WTC11 (cell line): ENCODE data around the gene AKAP14. TPM values are rescaled to one million over a fixed set of nuclear protein-coding genes. Genes with fewer than 3 reads are reported as not detected.
A peak's percentile ranks its signal among the peaks of the same experiment; 100 is the strongest.
"Not testable (repeated sequence)": the region's sequence is repeated elsewhere in the genome, so short reads cannot be mapped to it uniquely, and the experiment has no call there.

ENCODE experiments used
- ATAC-seq: fragments of 200-7000 bp; cut with Tn5 transposase; 2 replicates; pipeline ENCODE4 v1.10.0; 2021; ENCODE audit warnings: mild to moderate bottlenecking, moderate library complexity
- CTCF ChIA-PET: fragments of 300-600 bp; sonication (Branson Sonifier 250); formaldehyde crosslinking; loops from one replicate; lab custom pipeline; 2021; ENCODE audit warnings: antibody characterized with exemption; lab: Charles Lee
- POLR2A ChIA-PET: fragments of 350-600 bp; sonication (Branson Sonifier 250); formaldehyde crosslinking; loops from one replicate; lab custom pipeline; 2021; ENCODE audit warnings: antibody characterized with exemption; lab: Charles Lee
- DNase-seq: peaks from one replicate; pipeline ENCODE4 v3.0.0; 2021; ENCODE audit warnings: low spot score
- H3K27ac Mint-ChIP-seq: 2 replicates; pipeline ENCODE4 v1.8.0; 2021; ENCODE audit warnings: mixed read lengths
- H3K27me3 Mint-ChIP-seq: 2 replicates; pipeline ENCODE4 v1.8.0; 2021; ENCODE audit warnings: low read depth, mild to moderate bottlenecking, moderate library complexity, mixed read lengths
- H3K36me3 Mint-ChIP-seq: 2 replicates; pipeline ENCODE4 v1.8.0; 2021; ENCODE audit warnings: mixed read lengths
- H3K4me1 Mint-ChIP-seq: 2 replicates; pipeline ENCODE4 v1.8.0; 2022; ENCODE audit warnings: mixed read lengths
- H3K4me3 Mint-ChIP-seq: 2 replicates; pipeline ENCODE4 v1.8.0; 2021; ENCODE audit warnings: mild to moderate bottlenecking, moderate library complexity, mixed read lengths
- H3K9me3 Mint-ChIP-seq: 2 replicates; pipeline ENCODE4 v1.8.0; 2021; ENCODE audit warnings: mixed read lengths
- E2F4 ChIP-seq: sonication (generic); formaldehyde crosslinking; IDR thresholded peaks from 2 replicates; pipeline ENCODE4 v1.8.1; 2022; ENCODE audit warnings: low read depth, mild to moderate bottlenecking, moderate library complexity, missing genetic modification reagents, borderline replicate concordance
- EMX1 ChIP-seq: fragments of 250-450 bp; sonication (Bioruptor Pico); IDR thresholded peaks from 2 replicates; pipeline ENCODE4 v1.8.0; 2021; ENCODE audit warnings: mild to moderate bottlenecking
- GABPB1 ChIP-seq: sonication (generic); formaldehyde crosslinking; IDR thresholded peaks from 2 replicates; pipeline ENCODE4 v1.8.1; 2023; ENCODE audit warnings: mild to moderate bottlenecking, missing genetic modification reagents
- JUN ChIP-seq: sonication (generic); formaldehyde crosslinking; IDR thresholded peaks from 2 replicates; pipeline ENCODE4 v1.8.0; 2023; ENCODE audit warnings: mild to moderate bottlenecking, missing genetic modification reagents
- NFYB ChIP-seq: sonication (generic); formaldehyde crosslinking; conservative IDR thresholded peaks from 2 replicates; pipeline ENCODE4 v1.8.0; 2022; ENCODE audit warnings: low read depth, missing genetic modification reagents
- OVOL2 ChIP-seq: fragments of 250-450 bp; sonication (Bioruptor Pico); IDR thresholded peaks from 2 replicates; pipeline ENCODE4 v1.9.0; 2021; ENCODE audit warnings: mild to moderate bottlenecking, borderline replicate concordance
- PRDM15 ChIP-seq: sonication (generic); formaldehyde crosslinking; IDR thresholded peaks from 2 replicates; pipeline ENCODE4 v1.8.0; 2022; ENCODE audit warnings: missing genetic modification reagents
- SMAD3 ChIP-seq: sonication (generic); formaldehyde crosslinking; IDR thresholded peaks from 2 replicates; pipeline ENCODE4 v1.8.0; 2022; ENCODE audit warnings: missing genetic modification reagents, mild to moderate bottlenecking, borderline replicate concordance
- SOX15 ChIP-seq: fragments of 250-450 bp; sonication (Bioruptor Pico); IDR thresholded peaks from 2 replicates; pipeline ENCODE4 v1.9.0; 2021; ENCODE audit warnings: mild to moderate bottlenecking
- ZMAT4 ChIP-seq: fragments of 250-450 bp; sonication (Bioruptor Pico); IDR thresholded peaks from 2 replicates; pipeline ENCODE4 v1.9.0; 2021; ENCODE audit warnings: mild to moderate bottlenecking
- ZNF671 ChIP-seq: fragments of 250-450 bp; sonication (Bioruptor Pico); IDR thresholded peaks from 2 replicates; pipeline ENCODE4 v1.8.0; 2021; ENCODE audit warnings: mild to moderate bottlenecking
- ZSCAN18 ChIP-seq: fragments of 250-450 bp; sonication (Bioruptor Pico); IDR thresholded peaks from 2 replicates; pipeline ENCODE4 v2.1.2; 2022; ENCODE audit warnings: mild to moderate bottlenecking, moderate library complexity
- total RNA-seq: library from RNA; stranded (reverse); gene quantifications from 3 replicates; pipeline ENCODE4 v1.2.3, GENCODE V29; 2021

Gene AKAP14
- total RNA-seq, 1 experiment from 2014 or later = not detected

- peaks cover under 1% of the 10 kb centered on the region for H3K36me3 Mint-ChIP-seq
Observed at GRCh38 chrX:119919835-119920585, 24.3 kb downstream of the AKAP14 start.

GRCh38 chrX:119922391-119922790 is 26.7 kb downstream of the AKAP14 start:
- DNase-seq, H3K36me3 Mint-ChIP-seq, POLR2A ChIA-PET, ATAC-seq, H3K4me1 Mint-ChIP-seq, H3K9me3 Mint-ChIP-seq, H3K27ac Mint-ChIP-seq, H3K27me3 Mint-ChIP-seq, H3K4me3 Mint-ChIP-seq, CTCF ChIA-PET: not testable (repeated sequence)

More at GRCh38 chrX:119919835-119920585, 24.3 kb downstream of the AKAP14 start:
- H3K4me1 Mint-ChIP-seq = no peaks in the 10 kb centered on the region
- H3K9me3 Mint-ChIP-seq = no peaks in the 10 kb centered on the region
- H3K27me3 Mint-ChIP-seq = no peaks in the 10 kb centered on the region
- TF ChIP-seq ZMAT4 (CRISPR knock-in tag) (no peak), PRDM15 (CRISPR knock-in tag) (no peak), ZSCAN18 (CRISPR knock-in tag) (no peak), EMX1 (CRISPR knock-in tag) (no peak), OVOL2 (CRISPR knock-in tag) (no peak)
- ChIA-PET CTCF (interaction anchor here (1.3 kb wide), 1 partner anchor 32 kb away, joined by 4 read pairs; no protein-coding TSS in a partner anchor), POLR2A (no interaction called here)
- no peak for ATAC-seq
- H3K4me3 Mint-ChIP-seq = no peak overlapping the region
- no peak overlapping the region for H3K27ac Mint-ChIP-seq
- no peak for DNase-seq

GRCh38 chrX:119935215-119935874 is 39.7 kb downstream of the AKAP14 start:
- CTCF ChIA-PET = no interaction called here
- no peaks in the 10 kb centered on the region for H3K27me3 Mint-ChIP-seq
- no peak for ATAC-seq
- no peak overlapping the region for H3K4me3 Mint-ChIP-seq
- H3K27ac Mint-ChIP-seq = no peak overlapping the region
- H3K9me3 Mint-ChIP-seq = no peaks in the 10 kb centered on the region
- POLR2A ChIA-PET = no interaction called here
- H3K36me3 Mint-ChIP-seq = peaks cover 20% of the 10 kb centered on the region
- no peak for TF ChIP-seq NFYB (CRISPR knock-in tag)
- peak; percentile 79 for TF ChIP-seq GABPB1 (CRISPR knock-in tag)
- TF ChIP-seq, all 79 proteins: peak for 1
- no peaks in the 10 kb centered on the region for H3K4me1 Mint-ChIP-seq
- no peak for DNase-seq

GRCh38 chrX:119941336-119941735 is 45.6 kb downstream of the AKAP14 start:
- ATAC-seq = no peak
- Mint-ChIP-seq H3K4me3 (no peak overlapping the region), H3K4me1 (peaks cover 4% of the 10 kb centered on the region; the same call in 1 of the 2 replicates)
- DNase-seq = no peak
- POLR2A ChIA-PET = no interaction called here
- CTCF ChIA-PET = interaction anchor here (1.8 kb wide), 1 partner anchor 54 kb away, joined by 6 read pairs; no protein-coding TSS in a partner anchor
- TF ChIP-seq SOX15 (no peak), E2F4 (no peak), JUN (no peak), SMAD3 (CRISPR knock-in tag) (no peak), ZNF671 (CRISPR knock-in tag) (no peak)
- TF ChIP-seq, all 79 proteins: peak for 0
- no peaks in the 10 kb centered on the region for H3K9me3 Mint-ChIP-seq
- peaks cover 2% of the 10 kb centered on the region; the same call in 1 of the 2 replicates for H3K36me3 Mint-ChIP-seq
- H3K27me3 Mint-ChIP-seq = no peaks in the 10 kb centered on the region
- H3K27ac Mint-ChIP-seq = no peak overlapping the region
